HepG2 (cell line): ENCODE data around the gene B3GNT9. TPM values are rescaled to one million over a fixed set of nuclear protein-coding genes. Genes with fewer than 3 reads are reported as not detected.

Experiments
- ARNTL ChIP-seq: sonication (generic); formaldehyde crosslinking; IDR thresholded peaks from 2 replicates; pipeline ENCODE4 v1.4.0; 2020; ENCODE audit warnings: mild to moderate bottlenecking, missing genetic modification reagents
- CREBL2 ChIP-seq: sonication (generic); formaldehyde crosslinking; IDR thresholded peaks from 2 replicates; pipeline ENCODE4 v1.8.1; 2023; ENCODE audit warnings: missing genetic modification reagents, mild to moderate bottlenecking, borderline replicate concordance
- HOXA5 ChIP-seq: sonication (generic); formaldehyde crosslinking; IDR thresholded peaks from 2 replicates; pipeline ENCODE4 v1.4.0; 2020; ENCODE audit warnings: missing genetic modification reagents
- MAFF ChIP-seq: IDR thresholded peaks from 2 replicates; pipeline ENCODE4 v1.6.1; 2011; ENCODE audit warnings: low read depth, low read length, improper control_type of control experiment
- MEF2D ChIP-seq: sonication (generic); formaldehyde crosslinking; IDR thresholded peaks from 2 replicates; pipeline ENCODE4 v1.5.1; 2020; ENCODE audit warnings: mild to moderate bottlenecking, missing genetic modification reagents
- MYPOP ChIP-seq: sonication (generic); formaldehyde crosslinking; IDR thresholded peaks from 2 replicates; pipeline ENCODE4 v1.8.1; 2023; ENCODE audit warnings: mild to moderate bottlenecking, moderate library complexity, missing genetic modification reagents
- ZNF251 ChIP-seq: sonication (generic); formaldehyde crosslinking; IDR thresholded peaks from 2 replicates; pipeline ENCODE4 v1.9.0; 2021; ENCODE audit warnings: mild to moderate bottlenecking, missing genetic modification reagents
- ZNF281 ChIP-seq: sonication (generic); formaldehyde crosslinking; IDR thresholded peaks from 2 replicates; pipeline ENCODE4 v1.4.0; 2020; ENCODE audit warnings: missing genetic modification reagents, borderline replicate concordance
- ZNF296 ChIP-seq: sonication (generic); formaldehyde crosslinking; conservative IDR thresholded peaks from 2 replicates; pipeline ENCODE4 v1.5.0; 2020; ENCODE audit warnings: mild to moderate bottlenecking, missing genetic modification reagents
- ZNF678 ChIP-seq: sonication (generic); formaldehyde crosslinking; IDR thresholded peaks from 2 replicates; pipeline ENCODE4 v1.4.0; 2020; ENCODE audit warnings: mild to moderate bottlenecking, missing genetic modification reagents
- polyA plus RNA-seq, 8 experiments: library from polyadenylated mRNA; depleted of rRNA in 3 of 8; stranded (reverse) in 7 of 8; unstranded in 1 of 8; fragments of >200 nt; fragmentation: Illumina TruSeq in 4 of 8; extraction: Trizol in 4 of 8; gene quantifications; 2 replicates each; pipeline versions ENCODE4 v1.2.1 to v1.2.3, GENCODE V29; 2011 to 2016; ENCODE audit warnings: low read depth in 4 of 8, missing spikeins in 1 of 8, mixed read lengths in 1 of 8; ENCODE audit not compliant: insufficient read depth in 1 of 8
- total RNA-seq, 5 experiments: library from RNA; depleted of rRNA; stranded (reverse); fragments of >200 nt; fragmentation: Illumina TruSeq; extraction: Trizol; gene quantifications; 2 replicates each; pipeline ENCODE4 v1.2.3, GENCODE V29; 2016; ENCODE audit warnings: low read depth in 1 of 5
- TF ChIP-seq, protein P1 (sequence below): sonication (generic); formaldehyde crosslinking; IDR thresholded peaks from 2 replicates; pipeline ENCODE4 v1.5.0; 2020; ENCODE audit warnings: mild to moderate bottlenecking, missing genetic modification reagents, borderline replicate concordance
- TF ChIP-seq, protein P2 (sequence below): sonication (generic); formaldehyde crosslinking; IDR thresholded peaks from 2 replicates; pipeline ENCODE4 v1.5.1; 2020; ENCODE audit warnings: missing genetic modification reagents, mild to moderate bottlenecking, borderline replicate concordance
- TF ChIP-seq, protein P3 (sequence below): sonication (generic); formaldehyde crosslinking; IDR thresholded peaks from 2 replicates; pipeline ENCODE4 v1.4.0; 2020; ENCODE audit warnings: missing genetic modification reagents
- TF ChIP-seq, protein P4 (sequence below): sonication (generic); formaldehyde crosslinking; IDR thresholded peaks from 2 replicates; pipeline ENCODE4 v1.4.0; 2020; ENCODE audit warnings: mild to moderate bottlenecking, missing genetic modification reagents
- TF ChIP-seq, protein P5 (sequence below): sonication (generic); formaldehyde crosslinking; IDR thresholded peaks from 2 replicates; pipeline ENCODE4 v1.8.1; 2023; ENCODE audit warnings: mild to moderate bottlenecking, missing genetic modification reagents

B3GNT9 gene
- total and polyA plus RNA-seq, 2 of the 13 experiments (the other 11 are each of a cell fraction or from before 2014, with no cell fraction given): 1.5 to 3.1 TPM

DNA sequence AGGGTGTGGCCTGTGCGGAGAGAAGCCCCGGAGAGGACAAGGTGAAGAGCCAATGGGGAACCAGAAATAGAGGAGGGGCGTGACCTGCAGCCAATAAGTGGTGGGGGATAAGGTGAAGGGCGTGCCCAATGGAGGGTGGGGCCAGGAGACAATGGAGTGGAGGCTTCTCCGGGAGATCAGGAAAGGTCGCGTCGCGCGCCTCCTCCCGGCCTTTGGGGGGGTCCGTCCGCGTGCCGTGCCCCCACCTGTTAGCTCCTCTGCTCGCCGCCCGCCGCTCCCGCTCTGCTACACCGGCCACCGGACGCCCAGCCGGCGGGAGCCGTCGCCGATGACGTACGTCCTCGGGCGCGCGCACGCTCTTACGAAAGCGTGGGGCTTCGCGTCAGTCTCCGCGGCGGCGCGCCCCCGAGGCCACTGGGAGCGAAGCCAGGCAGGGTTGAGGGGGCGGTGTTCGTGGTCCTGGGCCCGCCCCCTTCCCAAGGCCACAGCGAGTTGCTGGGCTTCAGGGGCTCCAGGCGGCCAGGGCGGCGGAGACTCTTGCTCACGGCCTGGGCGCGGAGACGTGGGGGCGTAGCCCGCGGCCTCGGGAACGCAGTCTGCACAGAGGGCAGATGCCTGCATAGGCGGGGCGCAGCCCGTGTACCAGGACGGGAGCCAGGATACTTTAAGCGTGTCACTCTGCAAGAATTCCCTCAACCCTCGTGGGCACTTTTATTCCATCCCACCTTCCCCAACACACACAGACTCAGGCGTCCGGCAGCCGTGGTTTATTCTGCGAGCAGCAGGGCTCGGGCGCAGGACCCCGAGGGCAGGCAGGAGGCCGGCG lies 33.0 kb upstream of the B3GNT9 start, which contains the start of gene MATCAP1 (continued):
- TF ChIP-seq, protein P1, sequence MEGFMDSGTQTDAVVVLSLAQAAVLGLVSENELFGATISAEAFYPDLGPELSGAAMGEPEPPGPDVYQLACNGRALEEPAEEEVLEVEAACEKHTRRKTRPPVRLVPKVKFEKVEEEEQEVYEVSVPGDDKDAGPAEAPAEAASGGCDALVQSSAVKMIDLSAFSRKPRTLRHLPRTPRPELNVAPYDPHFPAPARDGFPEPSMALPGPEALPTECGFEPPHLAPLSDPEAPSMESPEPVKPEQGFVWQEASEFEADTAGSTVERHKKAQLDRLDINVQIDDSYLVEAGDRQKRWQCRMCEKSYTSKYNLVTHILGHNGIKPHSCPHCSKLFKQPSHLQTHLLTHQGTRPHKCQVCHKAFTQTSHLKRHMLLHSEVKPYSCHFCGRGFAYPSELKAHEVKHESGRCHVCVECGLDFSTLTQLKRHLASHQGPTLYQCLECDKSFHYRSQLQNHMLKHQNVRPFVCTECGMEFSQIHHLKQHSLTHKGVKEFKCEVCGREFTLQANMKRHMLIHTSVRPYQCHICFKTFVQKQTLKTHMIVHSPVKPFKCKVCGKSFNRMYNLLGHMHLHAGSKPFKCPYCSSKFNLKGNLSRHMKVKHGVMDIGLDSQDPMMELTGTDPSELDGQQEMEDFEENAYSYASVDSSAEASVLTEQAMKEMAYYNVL (CRISPR knock-in tag): no peak
- TF ChIP-seq ZNF296 (no peak), CREBL2 (CRISPR knock-in tag) (peak; percentile 93; the same call in 1 of the 2 replicates), MYPOP (CRISPR knock-in tag) (peak; percentile 89), ZNF251 (CRISPR knock-in tag) (no peak), MEF2D (CRISPR knock-in tag) (no peak), MAFF (no peak), ZNF281 (CRISPR knock-in tag) (peak; percentile 41; the same call in 1 of the 2 replicates), HOXA5 (CRISPR knock-in tag) (peak; percentile 97), ARNTL (CRISPR knock-in tag) (peak; percentile 50; the same call in 1 of the 2 replicates), ZNF678 (CRISPR knock-in tag) (0 out of 2 replicates have a peak, but pooled peaks have one; percentile 84)
- TF ChIP-seq, protein P2, sequence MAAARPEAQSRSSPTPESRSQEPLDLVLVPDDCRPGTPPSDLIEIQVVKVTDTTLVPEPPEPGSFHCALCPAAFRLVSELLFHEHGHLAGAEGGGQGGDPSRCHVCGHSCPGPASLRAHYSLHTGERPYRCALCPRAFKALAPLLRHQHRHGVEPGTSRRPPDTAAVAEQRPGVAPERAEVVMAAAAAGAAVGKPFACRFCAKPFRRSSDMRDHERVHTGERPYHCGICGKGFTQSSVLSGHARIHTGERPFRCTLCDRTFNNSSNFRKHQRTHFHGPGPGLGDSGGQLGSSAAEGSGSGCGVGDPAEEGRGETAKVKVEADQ: peak; percentile 95
- TF ChIP-seq, protein P3, sequence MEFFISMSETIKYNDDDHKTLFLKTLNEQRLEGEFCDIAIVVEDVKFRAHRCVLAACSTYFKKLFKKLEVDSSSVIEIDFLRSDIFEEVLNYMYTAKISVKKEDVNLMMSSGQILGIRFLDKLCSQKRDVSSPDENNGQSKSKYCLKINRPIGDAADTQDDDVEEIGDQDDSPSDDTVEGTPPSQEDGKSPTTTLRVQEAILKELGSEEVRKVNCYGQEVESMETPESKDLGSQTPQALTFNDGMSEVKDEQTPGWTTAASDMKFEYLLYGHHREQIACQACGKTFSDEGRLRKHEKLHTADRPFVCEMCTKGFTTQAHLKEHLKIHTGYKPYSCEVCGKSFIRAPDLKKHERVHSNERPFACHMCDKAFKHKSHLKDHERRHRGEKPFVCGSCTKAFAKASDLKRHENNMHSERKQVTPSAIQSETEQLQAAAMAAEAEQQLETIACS (CRISPR knock-in tag): peak; percentile 100
- TF ChIP-seq, protein P4, sequence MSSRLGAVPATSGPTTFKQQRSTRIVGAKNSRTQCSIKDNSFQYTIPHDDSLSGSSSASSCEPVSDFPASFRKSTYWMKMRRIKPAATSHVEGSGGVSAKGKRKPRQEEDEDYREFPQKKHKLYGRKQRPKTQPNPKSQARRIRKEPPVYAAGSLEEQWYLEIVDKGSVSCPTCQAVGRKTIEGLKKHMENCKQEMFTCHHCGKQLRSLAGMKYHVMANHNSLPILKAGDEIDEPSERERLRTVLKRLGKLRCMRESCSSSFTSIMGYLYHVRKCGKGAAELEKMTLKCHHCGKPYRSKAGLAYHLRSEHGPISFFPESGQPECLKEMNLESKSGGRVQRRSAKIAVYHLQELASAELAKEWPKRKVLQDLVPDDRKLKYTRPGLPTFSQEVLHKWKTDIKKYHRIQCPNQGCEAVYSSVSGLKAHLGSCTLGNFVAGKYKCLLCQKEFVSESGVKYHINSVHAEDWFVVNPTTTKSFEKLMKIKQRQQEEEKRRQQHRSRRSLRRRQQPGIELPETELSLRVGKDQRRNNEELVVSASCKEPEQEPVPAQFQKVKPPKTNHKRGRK: no peak; the same call in 1 of the 2 replicates
- TF ChIP-seq, protein P5, sequence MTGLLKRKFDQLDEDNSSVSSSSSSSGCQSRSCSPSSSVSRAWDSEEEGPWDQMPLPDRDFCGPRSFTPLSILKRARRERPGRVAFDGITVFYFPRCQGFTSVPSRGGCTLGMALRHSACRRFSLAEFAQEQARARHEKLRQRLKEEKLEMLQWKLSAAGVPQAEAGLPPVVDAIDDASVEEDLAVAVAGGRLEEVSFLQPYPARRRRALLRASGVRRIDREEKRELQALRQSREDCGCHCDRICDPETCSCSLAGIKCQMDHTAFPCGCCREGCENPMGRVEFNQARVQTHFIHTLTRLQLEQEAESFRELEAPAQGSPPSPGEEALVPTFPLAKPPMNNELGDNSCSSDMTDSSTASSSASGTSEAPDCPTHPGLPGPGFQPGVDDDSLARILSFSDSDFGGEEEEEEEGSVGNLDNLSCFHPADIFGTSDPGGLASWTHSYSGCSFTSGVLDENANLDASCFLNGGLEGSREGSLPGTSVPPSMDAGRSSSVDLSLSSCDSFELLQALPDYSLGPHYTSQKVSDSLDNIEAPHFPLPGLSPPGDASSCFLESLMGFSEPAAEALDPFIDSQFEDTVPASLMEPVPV: peak; percentile 97
